Loucy (cell line): ENCODE data around the gene FARSB.

Source experiments
- EZH2phosphoT487 ChIP-seq: fragments of 200-600 bp; IDR thresholded peaks from 2 replicates; pipeline ENCODE4 v1.6.1; 2018; ENCODE audit warnings: antibody characterized with exemption, mild to moderate bottlenecking, moderate library complexity, borderline replicate concordance
- TF ChIP-seq, protein P1 (sequence below): fragments of 200-600 bp; sonication (generic); conservative IDR thresholded peaks from 2 replicates; pipeline ENCODE4 v1.5.1; 2014; ENCODE audit warnings: mild to moderate bottlenecking, antibody characterized with exemption, low read length

GRCh38 chr2:222703886-222704285 is 48.0 kb upstream of the FARSB start:
- TF ChIP-seq, protein P1, sequence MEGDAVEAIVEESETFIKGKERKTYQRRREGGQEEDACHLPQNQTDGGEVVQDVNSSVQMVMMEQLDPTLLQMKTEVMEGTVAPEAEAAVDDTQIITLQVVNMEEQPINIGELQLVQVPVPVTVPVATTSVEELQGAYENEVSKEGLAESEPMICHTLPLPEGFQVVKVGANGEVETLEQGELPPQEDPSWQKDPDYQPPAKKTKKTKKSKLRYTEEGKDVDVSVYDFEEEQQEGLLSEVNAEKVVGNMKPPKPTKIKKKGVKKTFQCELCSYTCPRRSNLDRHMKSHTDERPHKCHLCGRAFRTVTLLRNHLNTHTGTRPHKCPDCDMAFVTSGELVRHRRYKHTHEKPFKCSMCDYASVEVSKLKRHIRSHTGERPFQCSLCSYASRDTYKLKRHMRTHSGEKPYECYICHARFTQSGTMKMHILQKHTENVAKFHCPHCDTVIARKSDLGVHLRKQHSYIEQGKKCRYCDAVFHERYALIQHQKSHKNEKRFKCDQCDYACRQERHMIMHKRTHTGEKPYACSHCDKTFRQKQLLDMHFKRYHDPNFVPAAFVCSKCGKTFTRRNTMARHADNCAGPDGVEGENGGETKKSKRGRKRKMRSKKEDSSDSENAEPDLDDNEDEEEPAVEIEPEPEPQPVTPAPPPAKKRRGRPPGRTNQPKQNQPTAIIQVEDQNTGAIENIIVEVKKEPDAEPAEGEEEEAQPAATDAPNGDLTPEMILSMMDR: no peak
- TF ChIP-seq EZH2phosphoT487: no peak
